Smooth muscle cell (in vitro differentiated cells): Measurements from ENCODE around the gene RRAGD. TPM values are rescaled to one million over a fixed set of nuclear protein-coding genes. Genes with fewer than 3 reads are reported as not detected.

Experiments used
- DNase-seq: peaks from one replicate; lab custom pipeline; 2025; ENCODE audit not compliant: unreplicated experiment; lab: John Stamatoyannopoulos, UW
- H2AFZ ChIP-seq: fragments of 200-600 bp; sonication (generic); 2 replicates; pipeline ENCODE4 v1.6.0; 2016; ENCODE audit warnings: antibody characterized with exemption, low read depth, mild to moderate bottlenecking
- H3F3A ChIP-seq: fragments of 200-600 bp; sonication (generic); 2 replicates; pipeline ENCODE4 v1.6.0; 2017; ENCODE audit warnings: antibody characterized with exemption, low read depth
- H3K27ac ChIP-seq: fragments of 200-600 bp; sonication (generic); 2 replicates; pipeline ENCODE4 v1.5.1; 2016; ENCODE audit warnings: low read depth, mild to moderate bottlenecking
- H3K27me3 ChIP-seq: fragments of 200-600 bp; sonication (generic); 2 replicates; pipeline ENCODE4 v1.6.1; 2016; ENCODE audit warnings: low read depth, mild to moderate bottlenecking
- H3K36me3 ChIP-seq: fragments of 200-600 bp; sonication (generic); 2 replicates; pipeline ENCODE4 v1.5.1; 2016; ENCODE audit warnings: low read depth
- H3K4me1 ChIP-seq: fragments of 200-600 bp; sonication (generic); 2 replicates; pipeline ENCODE4 v1.5.1; 2016; ENCODE audit warnings: low read depth
- H3K4me2 ChIP-seq: fragments of 200-600 bp; sonication (generic); 2 replicates; pipeline ENCODE4 v1.6.0; 2016; ENCODE audit warnings: mild to moderate bottlenecking
- H3K4me3 ChIP-seq: fragments of 200-600 bp; sonication (generic); 2 replicates; pipeline ENCODE4 v1.5.1; 2016; ENCODE audit warnings: mild to moderate bottlenecking
- H3K79me2 ChIP-seq: fragments of 200-600 bp; sonication (generic); 2 replicates; pipeline ENCODE4 v1.6.0; 2016; ENCODE audit warnings: low read depth, mild to moderate bottlenecking
- H3K9ac ChIP-seq: fragments of 200-600 bp; sonication (generic); 2 replicates; pipeline ENCODE4 v1.6.0; 2016; ENCODE audit warnings: low read depth
- H3K9me3 ChIP-seq: fragments of 200-600 bp; sonication (generic); replicated peaks from 2 replicates; pipeline ENCODE4 v1.5.1; 2016; ENCODE audit warnings: low read depth
- H4K20me1 ChIP-seq: fragments of 200-600 bp; sonication (generic); 2 replicates; pipeline ENCODE4 v1.6.0; 2016; ENCODE audit warnings: low read depth
- WGBS: methylation state at CpG from one replicate; pipeline ENCODE4 v1.1.7; 2016; ENCODE audit warnings: low lambda C conversion rate; 5-methylcytosine and 5-hydroxymethylcytosine counted together
- polyA plus RNA-seq: library from polyadenylated mRNA; unstranded; fragments of >200 nt; fragmentation: Nextera tagmentation; extraction: Ambion mirVana; gene quantifications from 2 replicates; pipeline ENCODE4 v1.2.1, GENCODE V29; 2016
- total RNA-seq: library from RNA; depleted of rRNA; stranded (reverse); fragments of >200 nt; gene quantifications from 2 replicates; pipeline ENCODE4 v1.2.3, GENCODE V29; 2014
- TF ChIP-seq, protein P1 (sequence below): fragments of 200-600 bp; sonication (generic); IDR thresholded peaks from 2 replicates; pipeline ENCODE4 v1.5.1; 2017; ENCODE audit warnings: borderline replicate concordance, mild to moderate bottlenecking, antibody characterized with exemption; ENCODE audit not compliant: insufficient read depth, poor library complexity, severe bottlenecking

The RRAGD gene
- total and polyA plus RNA-seq, 2 experiments from 2014 or later = 1.9 to 3.5 TPM

DNA sequence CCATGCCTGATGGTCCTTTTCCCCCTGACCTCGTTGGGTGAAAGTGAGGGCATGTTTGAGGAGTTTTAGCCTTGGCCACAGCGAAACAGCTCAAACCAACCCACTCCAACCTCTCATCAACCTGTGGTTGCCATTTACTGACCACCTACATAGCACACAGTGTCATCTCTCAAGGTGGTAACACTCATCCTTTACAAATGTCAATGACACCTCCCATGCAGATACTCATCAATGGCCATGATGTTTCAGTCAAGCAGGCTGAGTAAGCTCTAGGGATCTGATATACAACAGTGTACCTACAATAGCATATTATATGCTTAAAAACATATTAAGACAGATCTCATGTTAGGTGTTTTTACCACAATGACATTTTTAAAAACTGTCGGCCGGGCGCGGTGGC, 9.3 kb downstream of the RRAGD start:
- WGBS = 97% methylated on average over 6 of the region's 6 CpGs

DNA sequence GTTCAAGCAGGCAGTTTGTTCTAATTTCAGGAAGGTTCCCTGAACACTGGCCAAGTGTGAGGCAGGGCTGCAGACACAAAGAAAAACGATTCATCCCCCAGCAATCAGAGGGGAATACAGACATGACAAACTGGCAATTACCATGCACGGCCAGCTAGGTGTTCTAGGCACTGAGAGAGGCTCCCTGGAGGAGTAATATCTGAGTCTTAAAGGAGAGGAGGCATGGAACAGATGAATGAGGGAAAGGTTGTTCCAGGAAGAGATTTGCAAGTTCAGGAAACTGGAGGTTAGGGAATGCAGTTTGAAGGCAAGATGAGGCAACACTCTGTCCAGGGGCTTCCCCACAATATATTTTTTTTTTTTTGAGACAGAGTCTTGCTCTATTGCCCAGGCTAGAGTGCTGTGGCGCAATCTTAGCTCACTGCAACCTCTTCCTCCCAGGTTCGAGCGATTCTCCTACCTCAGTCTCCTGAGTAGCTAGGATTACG, 11.1 kb downstream of the RRAGD start:
- Histone ChIP-seq H3K27ac (no peak overlapping the region), H3K9ac (no peak overlapping the region), H3K79me2 (no peaks in the 10 kb centered on the region), H3K36me3 (no peaks in the 10 kb centered on the region), H3K4me1 (peaks cover 6% of the 10 kb centered on the region), H2AFZ (no peak overlapping the region), H4K20me1 (no peaks in the 10 kb centered on the region), H3K4me3 (no peak overlapping the region), H3K9me3 (no peaks in the 10 kb centered on the region), H3F3A (no peaks in the 10 kb centered on the region), H3K4me2 (no peak overlapping the region), H3K27me3 (no peaks in the 10 kb centered on the region)
- no peak for DNase-seq
- 85% methylated on average over 6 of the region's 6 CpGs for WGBS
- TF ChIP-seq, protein P1, sequence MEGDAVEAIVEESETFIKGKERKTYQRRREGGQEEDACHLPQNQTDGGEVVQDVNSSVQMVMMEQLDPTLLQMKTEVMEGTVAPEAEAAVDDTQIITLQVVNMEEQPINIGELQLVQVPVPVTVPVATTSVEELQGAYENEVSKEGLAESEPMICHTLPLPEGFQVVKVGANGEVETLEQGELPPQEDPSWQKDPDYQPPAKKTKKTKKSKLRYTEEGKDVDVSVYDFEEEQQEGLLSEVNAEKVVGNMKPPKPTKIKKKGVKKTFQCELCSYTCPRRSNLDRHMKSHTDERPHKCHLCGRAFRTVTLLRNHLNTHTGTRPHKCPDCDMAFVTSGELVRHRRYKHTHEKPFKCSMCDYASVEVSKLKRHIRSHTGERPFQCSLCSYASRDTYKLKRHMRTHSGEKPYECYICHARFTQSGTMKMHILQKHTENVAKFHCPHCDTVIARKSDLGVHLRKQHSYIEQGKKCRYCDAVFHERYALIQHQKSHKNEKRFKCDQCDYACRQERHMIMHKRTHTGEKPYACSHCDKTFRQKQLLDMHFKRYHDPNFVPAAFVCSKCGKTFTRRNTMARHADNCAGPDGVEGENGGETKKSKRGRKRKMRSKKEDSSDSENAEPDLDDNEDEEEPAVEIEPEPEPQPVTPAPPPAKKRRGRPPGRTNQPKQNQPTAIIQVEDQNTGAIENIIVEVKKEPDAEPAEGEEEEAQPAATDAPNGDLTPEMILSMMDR = no peak

More for the DNA sequence above, 9.3 kb downstream of the RRAGD start:
- Histone ChIP-seq H4K20me1 (no peaks in the 10 kb centered on the region), H3K9me3 (no peaks in the 10 kb centered on the region), H3K36me3 (no peaks in the 10 kb centered on the region), H3K9ac (no peak overlapping the region), H3K27me3 (peaks cover 17% of the 10 kb centered on the region), H2AFZ (no peak overlapping the region), H3K27ac (no peak overlapping the region), H3K79me2 (no peaks in the 10 kb centered on the region), H3K4me1 (peaks cover 6% of the 10 kb centered on the region), H3K4me2 (no peak overlapping the region), H3K4me3 (no peak overlapping the region), H3F3A (no peaks in the 10 kb centered on the region)
- DNase-seq = no peak
- TF ChIP-seq, protein P1 = no peak

DNA sequence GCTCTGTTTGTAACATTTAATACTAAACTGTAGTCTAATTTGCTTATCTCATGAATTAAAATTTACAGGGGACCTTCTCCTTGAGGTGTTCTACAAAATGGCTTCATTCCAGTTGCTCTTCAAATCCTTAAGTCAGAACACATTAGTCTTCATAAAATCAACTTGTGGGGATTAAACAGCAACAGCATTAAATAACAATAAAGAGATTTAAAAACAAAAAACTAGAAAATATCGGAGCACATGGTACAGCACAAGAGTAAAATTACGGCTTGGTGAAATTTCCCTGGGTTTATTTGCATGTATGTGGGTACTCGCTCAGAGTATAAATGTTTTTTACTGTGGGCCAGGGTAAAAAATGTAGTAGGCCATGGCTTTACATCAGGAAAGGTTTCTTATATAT, 12.0 kb downstream of the RRAGD start:
- no peak overlapping the region for H2AFZ ChIP-seq
- H3K4me1 ChIP-seq = peaks cover 6% of the 10 kb centered on the region
- H3F3A ChIP-seq = no peaks in the 10 kb centered on the region
- TF ChIP-seq, protein P1 = no peak
- H3K27me3 ChIP-seq = no peaks in the 10 kb centered on the region
- no peaks in the 10 kb centered on the region for H3K79me2 ChIP-seq
- no peak for DNase-seq
- no peak overlapping the region for H3K4me2 ChIP-seq
- H4K20me1 ChIP-seq = no peaks in the 10 kb centered on the region
- no peak overlapping the region for H3K27ac ChIP-seq
- no peaks in the 10 kb centered on the region for H3K36me3 ChIP-seq
- WGBS = 97% methylated on average over 3 of the region's 3 CpGs
- H3K9me3 ChIP-seq = no peaks in the 10 kb centered on the region
- no peak overlapping the region for H3K4me3 ChIP-seq
- H3K9ac ChIP-seq = no peak overlapping the region
